WTC11 (cell line): ENCODE data around the gene MTNR1A. TPM values are rescaled to one million over a fixed set of nuclear protein-coding genes. Genes with fewer than 3 reads are reported as not detected.
"Not testable (repeated sequence)": the region's sequence is repeated elsewhere in the genome, so short reads cannot be mapped to it uniquely, and the experiment has no call there.

Source experiments
- ATAC-seq: fragments of 200-7000 bp; cut with Tn5 transposase; 2 replicates; pipeline ENCODE4 v1.10.0; 2021; ENCODE audit warnings: mild to moderate bottlenecking, moderate library complexity
- CTCF ChIA-PET: fragments of 300-600 bp; sonication (Branson Sonifier 250); formaldehyde crosslinking; loops from one replicate; lab custom pipeline; 2021; ENCODE audit warnings: antibody characterized with exemption; lab: Charles Lee
- POLR2A ChIA-PET: fragments of 350-600 bp; sonication (Branson Sonifier 250); formaldehyde crosslinking; loops from one replicate; lab custom pipeline; 2021; ENCODE audit warnings: antibody characterized with exemption; lab: Charles Lee
- DNase-seq: peaks from one replicate; pipeline ENCODE4 v3.0.0; 2021; ENCODE audit warnings: low spot score
- H3K27ac Mint-ChIP-seq: 2 replicates; pipeline ENCODE4 v1.8.0; 2021; ENCODE audit warnings: mixed read lengths
- H3K27me3 Mint-ChIP-seq: 2 replicates; pipeline ENCODE4 v1.8.0; 2021; ENCODE audit warnings: low read depth, mild to moderate bottlenecking, moderate library complexity, mixed read lengths
- H3K36me3 Mint-ChIP-seq: 2 replicates; pipeline ENCODE4 v1.8.0; 2021; ENCODE audit warnings: mixed read lengths
- H3K4me1 Mint-ChIP-seq: 2 replicates; pipeline ENCODE4 v1.8.0; 2022; ENCODE audit warnings: mixed read lengths
- H3K4me3 Mint-ChIP-seq: 2 replicates; pipeline ENCODE4 v1.8.0; 2021; ENCODE audit warnings: mild to moderate bottlenecking, moderate library complexity, mixed read lengths
- H3K9me3 Mint-ChIP-seq: 2 replicates; pipeline ENCODE4 v1.8.0; 2021; ENCODE audit warnings: mixed read lengths
- ATF6 ChIP-seq: sonication (generic); formaldehyde crosslinking; IDR thresholded peaks from 2 replicates; pipeline ENCODE4 v1.8.1; 2023; ENCODE audit warnings: mild to moderate bottlenecking, missing genetic modification reagents
- CREM ChIP-seq: sonication (generic); formaldehyde crosslinking; IDR thresholded peaks from 2 replicates; pipeline ENCODE4 v1.8.1; 2022; ENCODE audit warnings: mild to moderate bottlenecking, missing genetic modification reagents, moderate library complexity
- E2F4 ChIP-seq: sonication (generic); formaldehyde crosslinking; IDR thresholded peaks from 2 replicates; pipeline ENCODE4 v1.8.1; 2022; ENCODE audit warnings: low read depth, mild to moderate bottlenecking, moderate library complexity, missing genetic modification reagents, borderline replicate concordance
- EMX1 ChIP-seq: fragments of 250-450 bp; sonication (Bioruptor Pico); IDR thresholded peaks from 2 replicates; pipeline ENCODE4 v1.8.0; 2021; ENCODE audit warnings: mild to moderate bottlenecking
- FOXK1 ChIP-seq: sonication (generic); formaldehyde crosslinking; IDR thresholded peaks from 2 replicates; pipeline ENCODE4 v1.8.0; 2022; ENCODE audit warnings: mild to moderate bottlenecking, moderate library complexity, missing genetic modification reagents
- FOXP1 ChIP-seq: sonication (generic); formaldehyde crosslinking; IDR thresholded peaks from 2 replicates; pipeline ENCODE4 v1.8.0; 2022; ENCODE audit warnings: missing genetic modification reagents, mild to moderate bottlenecking, moderate library complexity, borderline replicate concordance
- GRHL2 ChIP-seq: fragments of 250-450 bp; sonication (Bioruptor Pico); IDR thresholded peaks from 2 replicates; pipeline ENCODE4 v1.8.0; 2022; ENCODE audit warnings: mild to moderate bottlenecking, moderate library complexity; ENCODE audit not compliant: insufficient replicate concordance, severe bottlenecking
- HMGXB4 ChIP-seq: sonication (generic); formaldehyde crosslinking; IDR thresholded peaks from 2 replicates; pipeline ENCODE4 v1.8.1; 2023; ENCODE audit warnings: mild to moderate bottlenecking, moderate library complexity, missing genetic modification reagents
- MAX ChIP-seq: sonication (generic); formaldehyde crosslinking; IDR thresholded peaks from 2 replicates; pipeline ENCODE4 v1.8.0; 2022; ENCODE audit warnings: mild to moderate bottlenecking, missing genetic modification reagents
- SP1 ChIP-seq: sonication (generic); formaldehyde crosslinking; conservative IDR thresholded peaks from 2 replicates; pipeline ENCODE4 v1.8.1; 2022; ENCODE audit warnings: missing genetic modification reagents
- ZBTB21 ChIP-seq: sonication (generic); formaldehyde crosslinking; IDR thresholded peaks from 2 replicates; pipeline ENCODE4 v1.8.1; 2023; ENCODE audit warnings: mild to moderate bottlenecking, missing genetic modification reagents, borderline replicate concordance
- ZBTB43 ChIP-seq: sonication (generic); formaldehyde crosslinking; IDR thresholded peaks from 2 replicates; pipeline ENCODE4 v1.8.1; 2023; ENCODE audit warnings: mild to moderate bottlenecking, missing genetic modification reagents
- ZNF232 ChIP-seq: sonication (generic); formaldehyde crosslinking; IDR thresholded peaks from 2 replicates; pipeline ENCODE4 v1.8.0; 2022; ENCODE audit warnings: mild to moderate bottlenecking, missing genetic modification reagents
- ZNF423 ChIP-seq: fragments of 250-450 bp; sonication (Bioruptor Pico); IDR thresholded peaks from 2 replicates; pipeline ENCODE4 v2.1.2; 2022; ENCODE audit warnings: mild to moderate bottlenecking, moderate library complexity
- ZNF671 ChIP-seq: fragments of 250-450 bp; sonication (Bioruptor Pico); IDR thresholded peaks from 2 replicates; pipeline ENCODE4 v1.8.0; 2021; ENCODE audit warnings: mild to moderate bottlenecking
- total RNA-seq: library from RNA; stranded (reverse); gene quantifications from 3 replicates; pipeline ENCODE4 v1.2.3, GENCODE V29; 2021

Gene MTNR1A
- total RNA-seq, 1 experiment from 2014 or later, result 1.0 TPM

- TF ChIP-seq FOXK1 (CRISPR knock-in tag), result no peak
- TF ChIP-seq ATF6 (CRISPR knock-in tag), result no peak
- TF ChIP-seq ZNF232, result no peak
- TF ChIP-seq, all 79 proteins: peak for 0
These were observed 39.1 kb downstream of the MTNR1A start (continued) for GRCh38 chr4:186516287-186516686.

- no peak overlapping the region for H3K4me3 Mint-ChIP-seq
- DNase-seq, result no peak
- POLR2A ChIA-PET, result no interaction called here
- no peak overlapping the region for H3K27ac Mint-ChIP-seq
- no peak for ATAC-seq
- CTCF ChIA-PET, result no interaction called here
- H3K36me3 Mint-ChIP-seq, result 0 out of 2 replicates have a peak, but pooled peaks cover 3% of the 10 kb centered on the region
- H3K27me3 Mint-ChIP-seq, result peaks cover 5% of the 10 kb centered on the region; the same call in 1 of the 2 replicates
- peaks cover 12% of the 10 kb centered on the region for H3K9me3 Mint-ChIP-seq
- H3K4me1 Mint-ChIP-seq, result peaks cover 4% of the 10 kb centered on the region; the same call in 1 of the 2 replicates
- TF ChIP-seq E2F4 (CRISPR knock-in tag), result no peak
- no peak for TF ChIP-seq CREM (CRISPR knock-in tag)
- no peak for TF ChIP-seq MAX (CRISPR knock-in tag)
- no peak for TF ChIP-seq SP1 (CRISPR knock-in tag)
- no peak for TF ChIP-seq EMX1 (CRISPR knock-in tag)
- TF ChIP-seq ZNF671, result no peak
- TF ChIP-seq ZNF423 (CRISPR knock-in tag), result no peak
- no peak for TF ChIP-seq HMGXB4
- no peak for TF ChIP-seq ZBTB43
- TF ChIP-seq FOXP1 (CRISPR knock-in tag), result no peak
These were observed 41.0 kb downstream of the MTNR1A start for GRCh38 chr4:186514271-186514950.

GRCh38 chr4:186504771-186505170 lies 50.6 kb downstream of the MTNR1A start:
- H3K9me3 Mint-ChIP-seq, H3K4me1 Mint-ChIP-seq, CTCF ChIA-PET, H3K36me3 Mint-ChIP-seq, ATAC-seq, DNase-seq, H3K4me3 Mint-ChIP-seq, POLR2A ChIA-PET, H3K27me3 Mint-ChIP-seq, H3K27ac Mint-ChIP-seq: not testable (repeated sequence)

GRCh38 chr4:186502231-186502630 lies 53.1 kb downstream of the MTNR1A start:
- DNase-seq, result no peak
- Mint-ChIP-seq H3K4me3 (no peak overlapping the region), H3K27ac (no peak overlapping the region), H3K27me3 (peaks cover 3% of the 10 kb centered on the region; the same call in 1 of the 2 replicates), H3K4me1 (peaks cover 6% of the 10 kb centered on the region), H3K9me3 (no peaks in the 10 kb centered on the region), H3K36me3 (no peaks in the 10 kb centered on the region)
- ChIA-PET CTCF (no interaction called here), POLR2A (no interaction called here)
- TF ChIP-seq GRHL2 (CRISPR knock-in tag), result no peak
- no peak for TF ChIP-seq ZBTB21 (CRISPR knock-in tag)
- no peak for ATAC-seq
